Mucosa of rectum (tissue), 2 donors: ENCODE data around the gene BBX.

Source experiments
- H3K27ac ChIP-seq, 2 donors: one replicate each; pipeline ENCODE4 v1.7.0; 2013; ENCODE audit warnings: inconsistent platforms in 2 of 2, low read depth in 2 of 2, low read length in 2 of 2
- H3K27me3 ChIP-seq, 2 donors: one replicate each; pipeline ENCODE4 v1.7.0; 2013; ENCODE audit warnings: low read length in 2 of 2; ENCODE audit not compliant: control insufficient read depth in 2 of 2, insufficient read depth in 2 of 2
- H3K36me3 ChIP-seq, 2 donors: one replicate each; pipeline ENCODE4 v1.7.0; 2013; ENCODE audit warnings: low read length in 2 of 2; ENCODE audit not compliant: control insufficient read depth in 2 of 2, insufficient read depth in 2 of 2
- H3K4me1 ChIP-seq, 2 donors: one replicate each; pipeline ENCODE4 v1.7.0; 2013; ENCODE audit warnings: low read length in 2 of 2, mild to moderate bottlenecking in 1 of 2; ENCODE audit not compliant: control insufficient read depth in 2 of 2, insufficient read depth in 2 of 2
- H3K4me3 ChIP-seq, 2 donors: one replicate each; pipeline ENCODE4 v1.7.0; 2013; ENCODE audit warnings: low read length in 2 of 2
- H3K9ac ChIP-seq, 2 donors: one replicate each; pipeline ENCODE4 v1.7.0; 2013; ENCODE audit warnings: low read length in 2 of 2, low read depth in 1 of 2, mild to moderate bottlenecking in 1 of 2
- H3K9me3 ChIP-seq, 2 donors: one replicate each; pipeline ENCODE4 v1.7.0; 2013; ENCODE audit warnings: low read length in 2 of 2; ENCODE audit not compliant: control insufficient read depth in 2 of 2
- donor health status: healthy.
- donor health status: Normal muscosa, but diverticular disease.

The BBX gene

GRCh38 chr3:107854733-107855132, 332.0 kb downstream of the BBX start:
- H3K4me1 ChIP-seq = no peaks in the 10 kb centered on the region
- H3K9me3 ChIP-seq = no peaks in the 10 kb centered on the region
- H3K27me3 ChIP-seq = no peaks in the 10 kb centered on the region

GRCh38 chr3:107855710-107856109, 332.9 kb downstream of the BBX start:
- no peak overlapping the region for H3K27ac ChIP-seq
- no peak overlapping the region for H3K9ac ChIP-seq
- H3K4me1 ChIP-seq = no peaks in the 10 kb centered on the region
- no peaks in the 10 kb centered on the region for H3K27me3 ChIP-seq
- no peak overlapping the region for H3K4me3 ChIP-seq
- H3K36me3 ChIP-seq = no peaks in the 10 kb centered on the region
- H3K9me3 ChIP-seq = no peaks in the 10 kb centered on the region

More at GRCh38 chr3:107854733-107855132, 332.0 kb downstream of the BBX start:
- Histone ChIP-seq H3K9ac (no peak overlapping the region), H3K4me3 (no peak overlapping the region), H3K27ac (no peak overlapping the region), H3K36me3 (no peaks in the 10 kb centered on the region)

DNA sequence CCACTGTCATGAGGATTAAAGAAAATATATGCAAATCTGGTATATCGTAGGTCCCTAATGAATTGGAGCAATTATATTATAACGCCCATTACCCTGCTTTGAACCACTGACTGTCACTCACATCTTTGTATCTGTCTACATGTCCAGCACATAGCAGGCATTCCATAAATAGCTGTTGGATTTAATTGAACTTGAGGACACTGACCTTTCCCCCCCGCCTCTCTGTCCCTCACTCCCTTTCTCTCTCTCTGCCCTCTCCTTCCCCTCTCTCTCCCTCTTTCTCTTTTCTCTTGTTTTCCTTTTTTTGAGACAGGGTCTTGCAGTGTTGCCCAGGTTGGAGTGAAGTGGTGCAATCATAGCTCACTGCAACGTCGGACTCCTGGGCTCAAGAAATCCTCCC, 335.1 kb downstream of the BBX start:
- no peaks in the 10 kb centered on the region for H3K4me1 ChIP-seq
- H3K36me3 ChIP-seq = no peaks in the 10 kb centered on the region
- H3K4me3 ChIP-seq = no peak overlapping the region
- H3K27me3 ChIP-seq = no peaks in the 10 kb centered on the region
- no peak overlapping the region for H3K27ac ChIP-seq
- no peak overlapping the region for H3K9ac ChIP-seq
- no peaks in the 10 kb centered on the region for H3K9me3 ChIP-seq

- no peak overlapping the region for H3K27ac ChIP-seq
These were observed 336.1 kb downstream of the BBX start for GRCh38 chr3:107858876-107859275.

More at GRCh38 chr3:107858876-107859275, 336.1 kb downstream of the BBX start:
- H3K4me3 ChIP-seq = no peak overlapping the region
- H3K27me3 ChIP-seq = no peaks in the 10 kb centered on the region
- no peaks in the 10 kb centered on the region for H3K4me1 ChIP-seq
- no peaks in the 10 kb centered on the region for H3K36me3 ChIP-seq
- no peaks in the 10 kb centered on the region for H3K9me3 ChIP-seq
- no peak overlapping the region for H3K9ac ChIP-seq
